Calu3 (cell line): ENCODE data around the gene RNU1-3. TPM values are rescaled to one million over a fixed set of nuclear protein-coding genes. Genes with fewer than 3 reads are reported as not detected.
"Not testable (repeated sequence)": the region's sequence is repeated elsewhere in the genome, so short reads cannot be mapped to it uniquely, and the experiment has no call there.

ENCODE experiments used
- BruUV-seq: library from RNA; stranded (reverse); fragments of 400-500 nt; replicated peaks from 2 replicates; lab custom pipeline; 2021; lab: Mats Ljungman, UMichigan
- CTCF ChIA-PET: fragments of 300-600 bp; sonication (Branson Sonifier 250); formaldehyde crosslinking; loops from one replicate; lab custom pipeline; 2022; ENCODE audit warnings: antibody characterized with exemption; lab: Charles Lee
- DNase-seq: peaks from one replicate; pipeline ENCODE4 v3.0.0; 2022
- H3K27ac Mint-ChIP-seq: one replicate; pipeline ENCODE4 v1.8.0; 2022; ENCODE audit warnings: mixed read lengths; ENCODE audit not compliant: unreplicated experiment
- H3K27me3 Mint-ChIP-seq: one replicate; pipeline ENCODE4 v1.8.0; 2022; ENCODE audit warnings: mixed read lengths; ENCODE audit not compliant: unreplicated experiment
- H3K36me3 Mint-ChIP-seq: one replicate; pipeline ENCODE4 v1.8.0; 2022; ENCODE audit warnings: mild to moderate bottlenecking, moderate library complexity, mixed read lengths; ENCODE audit not compliant: insufficient read depth, unreplicated experiment
- H3K4me1 Mint-ChIP-seq: one replicate; pipeline ENCODE4 v1.8.0; 2022; ENCODE audit warnings: mild to moderate bottlenecking, low read depth, mixed read lengths; ENCODE audit not compliant: unreplicated experiment
- H3K4me3 Mint-ChIP-seq: one replicate; pipeline ENCODE4 v1.8.0; 2022; ENCODE audit warnings: mild to moderate bottlenecking, low read depth, moderate library complexity, mixed read lengths; ENCODE audit not compliant: unreplicated experiment
- H3K9me3 Mint-ChIP-seq: one replicate; pipeline ENCODE4 v1.8.0; 2022; ENCODE audit warnings: low read depth, mixed read lengths; ENCODE audit not compliant: unreplicated experiment
- intact Hi-C: fragments of 100-400 bp; cut with micrococcal nuclease; formaldehyde crosslinking; loops from one replicate; pipeline ENCODE4 v1.10.0; 2022; ENCODE audit not compliant: unreplicated experiment
- total RNA-seq: library from RNA; stranded (reverse); gene quantifications from 2 replicates; pipeline ENCODE4 v1.2.3, GENCODE V29; 2022
- TF ChIP-seq, protein P1 (sequence below): fragments of 200-600 bp; IDR thresholded peaks from one replicate; pipeline ENCODE4 v1.8.0; 2022; ENCODE audit warnings: antibody characterized with exemption; ENCODE audit not compliant: unreplicated experiment

The RNU1-3 gene
- total RNA-seq, 1 experiment from 2014 or later: 1,678 TPM

DNA sequence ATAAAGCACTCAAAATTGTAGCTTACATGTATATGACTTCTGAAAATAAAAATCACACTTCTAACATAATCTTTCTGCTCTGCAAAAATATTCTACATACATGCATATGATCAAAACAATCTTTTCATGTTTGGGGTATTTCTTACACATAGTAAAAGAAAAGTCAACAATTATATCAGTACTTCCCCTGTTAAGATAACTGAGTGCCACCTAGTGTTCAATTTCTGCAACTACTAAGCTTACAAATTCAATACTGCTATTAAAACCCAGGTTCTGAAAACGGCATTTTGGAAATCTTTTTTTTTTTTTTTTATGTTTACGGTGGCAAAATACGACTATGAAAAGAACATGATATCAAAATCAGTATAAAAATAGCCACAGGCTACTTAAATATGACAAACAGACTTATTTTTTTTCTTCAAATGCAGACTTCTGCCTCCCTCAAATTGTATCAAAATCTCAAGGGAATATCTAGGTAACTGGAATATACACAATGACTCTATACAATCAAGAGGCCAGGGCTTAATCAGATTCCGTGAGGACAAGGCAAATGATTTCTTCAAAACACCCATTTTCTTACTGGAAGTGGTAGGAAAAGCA lies 18.1 kb upstream of the RNU1-3 start:
- H3K36me3 Mint-ChIP-seq, H3K27ac Mint-ChIP-seq, H3K4me1 Mint-ChIP-seq, H3K4me3 Mint-ChIP-seq, DNase-seq, intact Hi-C loops, H3K9me3 Mint-ChIP-seq, CTCF ChIA-PET, H3K27me3 Mint-ChIP-seq: not testable (repeated sequence)
- BruUV-seq: TSS peak; percentile 52

DNA sequence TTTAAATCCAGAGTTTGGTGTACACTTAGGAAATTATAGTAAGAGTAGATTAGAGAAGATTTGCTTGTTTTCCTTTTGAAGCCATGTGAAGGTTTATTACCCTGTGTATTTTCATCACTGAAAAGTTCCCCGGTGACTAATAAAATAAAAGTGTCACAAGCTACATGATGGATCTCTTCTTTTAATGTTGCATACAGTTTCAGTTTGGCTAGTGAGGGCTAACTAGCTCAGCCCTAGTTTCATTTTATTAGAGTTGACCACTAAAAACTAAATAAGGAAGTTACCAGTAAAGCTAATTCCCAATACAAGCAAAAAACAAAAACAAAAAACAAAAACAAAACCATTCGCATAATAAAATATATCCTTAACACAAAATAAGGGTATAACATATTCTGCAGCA lies 17.4 kb upstream of the RNU1-3 start:
- intact Hi-C loops, BruUV-seq, H3K36me3 Mint-ChIP-seq, H3K27ac Mint-ChIP-seq, DNase-seq, H3K9me3 Mint-ChIP-seq, H3K4me3 Mint-ChIP-seq, H3K27me3 Mint-ChIP-seq, H3K4me1 Mint-ChIP-seq, CTCF ChIA-PET: not testable (repeated sequence)

DNA sequence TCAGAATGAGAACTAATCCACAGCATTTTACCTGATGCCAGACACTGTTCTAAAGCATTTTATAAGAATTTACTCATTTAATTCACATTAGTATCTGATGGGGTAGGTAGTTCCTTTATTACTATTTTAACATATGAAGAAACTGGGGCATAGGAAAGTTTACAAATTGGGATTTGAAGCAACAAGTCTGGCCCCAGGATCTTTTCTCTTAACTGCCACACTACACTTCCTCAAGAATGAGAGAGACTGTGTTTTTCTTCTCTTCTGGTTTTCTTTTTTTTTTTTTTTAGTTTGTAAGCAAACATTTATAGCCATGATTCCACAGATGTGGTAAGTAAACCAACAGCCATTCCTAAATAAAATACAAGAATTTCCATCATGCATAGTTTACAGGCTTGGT lies 16.1 kb upstream of the RNU1-3 start:
- H3K4me1 Mint-ChIP-seq, H3K4me3 Mint-ChIP-seq, H3K36me3 Mint-ChIP-seq, DNase-seq, H3K27ac Mint-ChIP-seq, CTCF ChIA-PET, H3K9me3 Mint-ChIP-seq, intact Hi-C loops, BruUV-seq: not testable (repeated sequence)
- peaks cover 13% of the 10 kb centered on the region for H3K27me3 Mint-ChIP-seq

DNA sequence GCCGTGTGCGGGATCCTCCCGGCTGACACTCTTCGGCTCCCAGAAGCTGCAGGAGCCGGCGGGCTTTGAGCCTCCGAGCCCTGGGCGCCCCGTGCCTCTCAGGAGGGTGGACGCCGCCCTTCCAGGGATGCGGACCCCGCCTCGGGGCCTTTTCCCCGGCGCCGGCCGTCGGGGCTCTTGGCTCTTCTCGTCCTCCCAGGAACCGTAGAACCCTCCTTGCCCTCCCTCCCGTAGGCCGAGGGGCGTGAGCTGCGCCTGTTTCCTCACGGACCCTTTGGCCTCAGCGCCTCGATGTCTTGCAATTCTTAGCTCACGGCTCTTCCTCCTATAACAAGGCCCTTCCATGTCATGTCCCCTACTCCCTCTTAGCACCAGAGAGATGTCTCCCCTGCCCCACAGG lies 13.6 kb upstream of the RNU1-3 start:
- BruUV-seq, H3K4me1 Mint-ChIP-seq, intact Hi-C loops, CTCF ChIA-PET, H3K27ac Mint-ChIP-seq, DNase-seq, H3K4me3 Mint-ChIP-seq, H3K9me3 Mint-ChIP-seq: not testable (repeated sequence)
- peaks cover 16% of the 10 kb centered on the region for H3K27me3 Mint-ChIP-seq
- H3K36me3 Mint-ChIP-seq: peaks cover 11% of the 10 kb centered on the region

DNA sequence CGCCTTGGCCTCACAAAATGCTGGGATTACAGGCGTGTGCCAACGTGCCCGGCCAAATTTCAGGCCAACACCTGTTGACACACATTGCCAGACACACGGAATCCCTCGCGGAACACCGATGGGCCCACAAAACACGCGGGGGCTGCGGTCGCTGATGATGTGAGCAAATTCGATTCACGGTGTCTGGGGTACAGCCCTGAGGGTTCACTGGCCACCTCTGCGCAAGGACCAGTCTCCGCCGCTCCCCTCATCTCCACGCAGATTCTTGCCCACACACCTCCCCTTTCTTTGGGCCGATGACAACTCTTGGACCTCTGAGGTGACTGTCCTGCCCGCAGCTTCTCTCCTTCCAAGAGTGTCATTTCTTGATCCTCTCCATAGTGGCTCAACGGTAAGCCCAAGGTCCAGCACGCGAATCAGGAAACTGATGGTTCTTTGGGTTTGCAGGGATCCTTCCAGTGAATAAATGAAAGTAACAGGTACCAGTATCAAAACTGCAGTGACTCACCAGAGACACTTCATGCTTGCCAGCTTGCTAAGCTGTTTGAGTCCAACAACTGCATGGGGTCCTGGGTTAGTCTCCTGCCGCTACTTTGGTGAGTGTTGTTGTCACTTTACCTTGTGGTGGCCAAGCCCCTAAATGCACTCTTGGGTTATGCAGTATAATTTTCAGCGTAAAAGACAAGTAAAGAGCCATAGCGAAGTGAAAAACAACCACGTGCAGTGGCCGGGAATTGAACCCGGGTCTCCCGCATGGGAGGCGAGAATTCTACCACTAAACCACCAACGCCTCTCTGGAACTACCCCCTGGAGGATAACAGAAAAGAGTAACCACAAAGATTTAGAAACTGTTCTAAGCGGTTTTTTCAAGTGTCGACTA lies 11.0 kb upstream of the RNU1-3 start:
- no peaks in the 10 kb centered on the region for H3K9me3 Mint-ChIP-seq
- peak; percentile 65 for DNase-seq
- peaks cover 9% of the 10 kb centered on the region for H3K4me1 Mint-ChIP-seq
- peak overlapping the region; percentile 53 for H3K4me3 Mint-ChIP-seq
- TF ChIP-seq, protein P1, sequence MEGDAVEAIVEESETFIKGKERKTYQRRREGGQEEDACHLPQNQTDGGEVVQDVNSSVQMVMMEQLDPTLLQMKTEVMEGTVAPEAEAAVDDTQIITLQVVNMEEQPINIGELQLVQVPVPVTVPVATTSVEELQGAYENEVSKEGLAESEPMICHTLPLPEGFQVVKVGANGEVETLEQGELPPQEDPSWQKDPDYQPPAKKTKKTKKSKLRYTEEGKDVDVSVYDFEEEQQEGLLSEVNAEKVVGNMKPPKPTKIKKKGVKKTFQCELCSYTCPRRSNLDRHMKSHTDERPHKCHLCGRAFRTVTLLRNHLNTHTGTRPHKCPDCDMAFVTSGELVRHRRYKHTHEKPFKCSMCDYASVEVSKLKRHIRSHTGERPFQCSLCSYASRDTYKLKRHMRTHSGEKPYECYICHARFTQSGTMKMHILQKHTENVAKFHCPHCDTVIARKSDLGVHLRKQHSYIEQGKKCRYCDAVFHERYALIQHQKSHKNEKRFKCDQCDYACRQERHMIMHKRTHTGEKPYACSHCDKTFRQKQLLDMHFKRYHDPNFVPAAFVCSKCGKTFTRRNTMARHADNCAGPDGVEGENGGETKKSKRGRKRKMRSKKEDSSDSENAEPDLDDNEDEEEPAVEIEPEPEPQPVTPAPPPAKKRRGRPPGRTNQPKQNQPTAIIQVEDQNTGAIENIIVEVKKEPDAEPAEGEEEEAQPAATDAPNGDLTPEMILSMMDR: no peak
- H3K27me3 Mint-ChIP-seq: peaks cover 16% of the 10 kb centered on the region
- H3K36me3 Mint-ChIP-seq: peaks cover 11% of the 10 kb centered on the region
- intact Hi-C loops: no loop called here
- CTCF ChIA-PET: no interaction called here
- H3K27ac Mint-ChIP-seq: peak overlapping the region; percentile 98
- TSS peak; percentile 100 for BruUV-seq

DNA sequence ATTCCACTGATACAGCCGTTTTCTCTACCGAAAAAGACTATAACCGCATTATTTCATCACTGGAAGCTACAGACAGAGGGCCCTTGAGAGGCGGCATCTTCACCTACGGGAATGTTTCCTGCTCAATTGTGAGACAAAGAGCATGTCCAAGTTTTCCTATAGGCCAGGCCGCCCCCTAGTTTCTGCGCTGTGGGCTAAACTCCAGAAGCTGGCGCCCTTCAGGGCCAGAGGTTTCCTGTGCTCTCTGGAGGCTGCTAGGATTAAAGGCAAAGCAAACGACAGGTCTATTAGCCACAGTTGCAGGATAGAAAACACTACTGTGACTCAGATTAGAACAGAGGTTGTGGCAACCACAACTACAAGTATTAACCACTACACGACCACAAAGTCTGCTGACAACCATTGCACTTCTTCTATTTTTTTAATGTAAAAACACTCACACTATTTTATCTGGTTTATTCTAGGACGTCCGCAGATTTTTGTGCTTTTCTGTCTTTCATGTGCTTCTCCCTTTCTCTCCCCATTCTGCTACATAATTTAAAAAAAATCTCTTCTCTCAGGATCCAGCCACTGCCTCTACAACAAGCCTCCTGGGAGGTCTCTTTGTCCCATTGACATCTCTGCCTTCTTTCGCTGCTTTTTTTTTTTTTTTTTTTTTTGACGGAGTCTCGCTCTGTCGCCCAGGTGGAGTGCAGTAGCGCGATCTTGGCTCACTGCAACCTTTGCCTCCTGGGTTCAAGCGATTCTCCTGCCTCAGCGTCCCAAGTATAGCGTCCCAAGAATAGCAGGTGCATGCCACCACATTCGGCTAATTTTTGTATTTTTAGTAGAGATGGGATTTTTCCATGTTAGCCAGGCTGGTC lies 10.1 kb upstream of the RNU1-3 start:
- H3K9me3 Mint-ChIP-seq, BruUV-seq, CTCF ChIA-PET, H3K4me3 Mint-ChIP-seq, intact Hi-C loops, H3K27ac Mint-ChIP-seq, H3K4me1 Mint-ChIP-seq, DNase-seq: not testable (repeated sequence)
- Mint-ChIP-seq H3K27me3 (peaks cover 16% of the 10 kb centered on the region), H3K36me3 (peaks cover 11% of the 10 kb centered on the region)

DNA sequence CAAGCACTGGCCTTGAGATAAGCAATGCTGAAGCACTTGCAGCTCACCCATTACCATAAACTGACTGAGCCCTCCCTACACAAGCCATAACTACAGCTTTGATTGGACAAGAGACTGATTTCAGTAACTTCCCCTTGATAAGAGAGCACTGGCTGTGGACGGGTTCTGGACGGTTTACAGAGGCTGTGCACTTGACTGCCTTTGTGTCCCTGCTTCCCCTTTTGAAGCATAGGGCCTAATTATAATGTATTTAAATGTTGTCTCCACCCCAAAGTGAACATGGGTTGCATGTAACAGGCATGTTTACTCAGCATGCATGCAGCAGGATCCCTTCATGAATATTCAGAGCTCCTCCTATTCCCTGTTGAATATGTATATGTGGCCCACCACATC lies 8.4 kb upstream of the RNU1-3 start:
- H3K27ac Mint-ChIP-seq, CTCF ChIA-PET, BruUV-seq, intact Hi-C loops, H3K4me3 Mint-ChIP-seq, H3K9me3 Mint-ChIP-seq, DNase-seq, H3K4me1 Mint-ChIP-seq: not testable (repeated sequence)
- Mint-ChIP-seq H3K27me3 (peaks cover 16% of the 10 kb centered on the region), H3K36me3 (peaks cover 11% of the 10 kb centered on the region)

DNA sequence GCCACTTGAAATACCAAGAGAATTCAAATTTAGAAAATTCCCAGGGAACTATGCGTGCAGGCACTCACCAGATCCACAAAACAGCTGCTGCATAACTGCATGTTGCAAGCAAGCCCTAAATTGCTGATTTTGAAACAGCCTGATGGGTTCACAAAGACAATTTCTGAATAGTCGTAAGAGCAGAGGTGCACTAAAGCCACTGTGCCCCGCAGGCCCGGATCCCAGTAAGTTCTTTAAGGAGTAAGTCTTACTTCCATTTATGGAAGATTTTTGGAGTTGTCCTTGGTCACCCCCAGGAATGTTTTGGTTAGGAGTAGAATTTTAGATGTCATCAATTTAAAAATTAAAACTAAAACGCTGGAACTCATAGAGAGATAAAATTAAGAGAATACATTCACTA lies 7.2 kb upstream of the RNU1-3 start:
- H3K27ac Mint-ChIP-seq, H3K4me3 Mint-ChIP-seq, DNase-seq, H3K4me1 Mint-ChIP-seq, intact Hi-C loops, H3K9me3 Mint-ChIP-seq, CTCF ChIA-PET, BruUV-seq: not testable (repeated sequence)
- peaks cover 11% of the 10 kb centered on the region for H3K36me3 Mint-ChIP-seq
- peaks cover 15% of the 10 kb centered on the region for H3K27me3 Mint-ChIP-seq
